Loucy (cell line): ENCODE data around the gene RNLS.

Experiments used
- EZH2phosphoT487 ChIP-seq: fragments of 200-600 bp; IDR thresholded peaks from 2 replicates; pipeline ENCODE4 v1.6.1; 2018; ENCODE audit warnings: antibody characterized with exemption, mild to moderate bottlenecking, moderate library complexity, borderline replicate concordance
- TF ChIP-seq, protein P1 (sequence below): fragments of 200-600 bp; sonication (generic); conservative IDR thresholded peaks from 2 replicates; pipeline ENCODE4 v1.5.1; 2014; ENCODE audit warnings: mild to moderate bottlenecking, antibody characterized with exemption, low read length

DNA sequence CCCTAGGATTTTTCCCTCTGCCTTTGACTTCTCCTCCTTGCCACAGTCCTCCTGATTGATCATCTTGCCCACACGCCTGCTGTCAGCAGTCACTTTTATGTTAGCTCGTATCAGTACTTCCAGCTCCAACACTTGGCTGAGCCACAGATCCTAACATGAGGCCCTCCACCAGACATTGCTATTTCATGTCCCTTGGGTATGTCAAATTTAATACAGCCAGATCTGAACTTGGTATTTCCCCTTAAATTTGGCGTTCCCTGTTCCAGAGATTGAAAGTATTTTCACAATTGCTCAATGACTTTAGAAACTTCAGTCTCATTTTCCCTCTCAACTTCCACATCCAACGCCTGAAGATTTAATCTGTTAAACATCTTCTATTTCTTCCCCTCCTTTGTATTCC is 140.4 kb downstream of the RNLS start:
- TF ChIP-seq, protein P1, sequence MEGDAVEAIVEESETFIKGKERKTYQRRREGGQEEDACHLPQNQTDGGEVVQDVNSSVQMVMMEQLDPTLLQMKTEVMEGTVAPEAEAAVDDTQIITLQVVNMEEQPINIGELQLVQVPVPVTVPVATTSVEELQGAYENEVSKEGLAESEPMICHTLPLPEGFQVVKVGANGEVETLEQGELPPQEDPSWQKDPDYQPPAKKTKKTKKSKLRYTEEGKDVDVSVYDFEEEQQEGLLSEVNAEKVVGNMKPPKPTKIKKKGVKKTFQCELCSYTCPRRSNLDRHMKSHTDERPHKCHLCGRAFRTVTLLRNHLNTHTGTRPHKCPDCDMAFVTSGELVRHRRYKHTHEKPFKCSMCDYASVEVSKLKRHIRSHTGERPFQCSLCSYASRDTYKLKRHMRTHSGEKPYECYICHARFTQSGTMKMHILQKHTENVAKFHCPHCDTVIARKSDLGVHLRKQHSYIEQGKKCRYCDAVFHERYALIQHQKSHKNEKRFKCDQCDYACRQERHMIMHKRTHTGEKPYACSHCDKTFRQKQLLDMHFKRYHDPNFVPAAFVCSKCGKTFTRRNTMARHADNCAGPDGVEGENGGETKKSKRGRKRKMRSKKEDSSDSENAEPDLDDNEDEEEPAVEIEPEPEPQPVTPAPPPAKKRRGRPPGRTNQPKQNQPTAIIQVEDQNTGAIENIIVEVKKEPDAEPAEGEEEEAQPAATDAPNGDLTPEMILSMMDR, result no peak
- TF ChIP-seq EZH2phosphoT487, result no peak
